ENCODE measurements around the gene ASXL2. TPM values are rescaled to one million over a fixed set of nuclear protein-coding genes. Genes with fewer than 3 reads are reported as not detected.

The ASXL2 gene
- total and polyA plus RNA-seq, 12 donors: 1.8 to 34.0 (median 28.6) TPM

DNA sequence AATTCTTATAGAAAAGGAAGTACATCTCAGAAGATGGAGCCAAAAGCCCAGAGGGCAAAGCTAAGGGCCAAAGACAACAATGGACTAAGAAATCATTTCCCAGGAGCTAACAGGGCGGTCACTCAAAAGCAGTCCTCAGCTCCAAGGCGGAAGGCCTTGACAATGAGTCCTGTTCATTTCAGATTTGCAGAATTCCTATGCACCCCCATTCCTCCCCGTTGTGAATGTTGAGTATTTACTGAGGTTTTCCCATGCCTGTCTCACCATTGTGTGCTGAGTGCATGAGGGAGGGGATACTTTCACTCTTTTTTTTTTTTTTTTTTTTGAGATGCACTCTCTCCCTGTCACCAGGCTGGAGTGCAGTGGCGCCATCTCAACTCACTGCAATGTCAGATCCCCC, 186.1 kb downstream of the ASXL2 start:
- peak in 1 of 2 donors; percentile 46 for DNase-seq
- H3K4me3 ChIP-seq: no peak overlapping the region
- peak; percentile 39 to 92 (median 84) for ATAC-seq
- H3K36me3 ChIP-seq: no peaks in the 10 kb centered on the region
- no peak for TF ChIP-seq CTCF (IDR thresholded peaks at IDR 0.05)
- H3K9me3 ChIP-seq: no peaks in the 10 kb centered on the region
- H3K4me1 ChIP-seq: peaks cover 0 to 8% (median 0%) of the 10 kb centered on the region in 9 donors
- peaks cover 0 to 14% (median 0%) of the 10 kb centered on the region in 7 donors for H3K27me3 ChIP-seq
- intact Hi-C loops (cut with DNase I): no loop called here
- 52 to 65% methylated on average over 4 of the region's 4 CpGs for WGBS, 2 donors
- H3K27ac ChIP-seq: peak overlapping the region in 4 of 10 donors; percentile 38 to 77 (median 58)

- H3K27me3 ChIP-seq: no peaks in the 10 kb centered on the region
- ATAC-seq (no peak), DNase-seq (no peak)
- no peak overlapping the region for H3K4me3 ChIP-seq
- no peak for TF ChIP-seq CTCF (IDR thresholded peaks at IDR 0.05)
- no peaks in the 10 kb centered on the region for H3K36me3 ChIP-seq
- H3K4me1 ChIP-seq: peaks cover 0 to 8% (median 0%) of the 10 kb centered on the region in 9 donors
- 24 to 28% methylated on average over 1 of the region's 1 CpG for WGBS, 2 donors
- H3K27ac ChIP-seq: no peak overlapping the region
- no peaks in the 10 kb centered on the region for H3K9me3 ChIP-seq
- intact Hi-C loops (cut with DNase I): no loop called here
These were observed 188.2 kb downstream of the ASXL2 start for GRCh38 chr2:25690058-25690457.

GRCh38 chr2:25688236-25688635, 190.1 kb downstream of the ASXL2 start:
- no peak for ATAC-seq
- H3K27ac ChIP-seq: no peak overlapping the region
- 89 to 94% methylated on average over 6 of the region's 6 CpGs for WGBS, 2 donors
- no peaks in the 10 kb centered on the region for H3K36me3 ChIP-seq
- intact Hi-C loops (cut with DNase I): no loop called here
- H3K4me3 ChIP-seq: no peak overlapping the region
- no peaks in the 10 kb centered on the region for H3K9me3 ChIP-seq
- no peak for DNase-seq
- TF ChIP-seq CTCF (IDR thresholded peaks at IDR 0.05): no peak
- H3K4me1 ChIP-seq: peaks cover 0 to 8% (median 0%) of the 10 kb centered on the region in 9 donors
- peaks cover 0 to 5% (median 0%) of the 10 kb centered on the region in 7 donors for H3K27me3 ChIP-seq

GRCh38 chr2:25685741-25686140, 192.5 kb downstream of the ASXL2 start:
- intact Hi-C loops (cut with DNase I): no loop called here
- no peak overlapping the region for H3K4me3 ChIP-seq
- no peaks in the 10 kb centered on the region for H3K4me1 ChIP-seq
- TF ChIP-seq CTCF (IDR thresholded peaks at IDR 0.05): no peak
- no peaks in the 10 kb centered on the region for H3K9me3 ChIP-seq
- ATAC-seq: no peak
- whole genome bisulfite sequencing, 2 donors: 93 to 95% methylated on average over 2 of the region's 2 CpGs
- no peaks in the 10 kb centered on the region for H3K36me3 ChIP-seq
- no peak for DNase-seq
- H3K27me3 ChIP-seq: peaks cover 0 to 5% (median 0%) of the 10 kb centered on the region in 7 donors
- H3K27ac ChIP-seq: no peak overlapping the region
